Natural killer cell (primary cell): ENCODE results near the gene RMRP. TPM values are rescaled to one million over a fixed set of nuclear protein-coding genes. Genes with fewer than 3 reads are reported as not detected.
"Not testable (repeated sequence)": the region's sequence is repeated elsewhere in the genome, so short reads cannot be mapped to it uniquely, and the experiment has no call there.

Experiments
- ATAC-seq, 3 donors: fragments of 150-1000 bp in 2 of 3; fragments of 200-7000 bp in 1 of 3; cut with Tn5 transposase; 1 replicate in 1 of 3; 2 replicates in 2 of 3; pipeline ENCODE4 v1.10.0; 2021; ENCODE audit warnings: mild to moderate bottlenecking in 2 of 3, moderate library complexity in 2 of 3
- DNase-seq, 2 donors: peaks; one replicate each; pipeline versions ENCODE4 v3.0.0 to v3.0.0-alpha.2; 2013 to 2021; ENCODE audit warnings: mixed read lengths in 1 of 2
- H3K27ac ChIP-seq: one replicate; pipeline ENCODE4 v1.5.1; 2013; ENCODE audit warnings: mild to moderate bottlenecking, low read length
- H3K27me3 ChIP-seq: one replicate; pipeline ENCODE4 v1.6.1; 2013; ENCODE audit warnings: low read length; ENCODE audit not compliant: control insufficient read depth, insufficient read depth
- H3K36me3 ChIP-seq: one replicate; pipeline ENCODE4 v1.6.1; 2013; ENCODE audit warnings: low read length; ENCODE audit not compliant: control insufficient read depth, insufficient read depth
- H3K4me1 ChIP-seq: one replicate; pipeline ENCODE4 v1.6.1; 2013; ENCODE audit warnings: low read length; ENCODE audit not compliant: control insufficient read depth, insufficient read depth
- H3K4me3 ChIP-seq: one replicate; pipeline ENCODE4 v1.5.1; 2013; ENCODE audit warnings: low read length
- H3K9me3 ChIP-seq: one replicate; pipeline ENCODE4 v1.6.1; 2013; ENCODE audit warnings: low read length; ENCODE audit not compliant: control insufficient read depth, insufficient read depth
- H3K27ac Mint-ChIP-seq, 2 donors: one replicate each; pipeline ENCODE4 v1.8.0; 2022; ENCODE audit warnings: mild to moderate bottlenecking in 2 of 2, mixed read lengths in 2 of 2, moderate library complexity in 1 of 2
- H3K27me3 Mint-ChIP-seq, 2 donors: one replicate each; pipeline ENCODE4 v1.8.0; 2022; ENCODE audit warnings: low read depth in 2 of 2, mixed read lengths in 2 of 2
- H3K36me3 Mint-ChIP-seq: one replicate; pipeline ENCODE4 v1.8.0; 2022; ENCODE audit warnings: mixed read lengths
- H3K4me1 Mint-ChIP-seq, 2 donors: one replicate each; pipeline ENCODE4 v1.8.0; 2022; ENCODE audit warnings: mixed read lengths in 2 of 2
- H3K4me3 Mint-ChIP-seq: one replicate; pipeline ENCODE4 v1.8.0; 2022; ENCODE audit warnings: mild to moderate bottlenecking, moderate library complexity, mixed read lengths
- H3K9me3 Mint-ChIP-seq, 2 donors: one replicate each; pipeline ENCODE4 v1.8.0; 2022; ENCODE audit warnings: mixed read lengths in 2 of 2
- CTCF ChIP-seq: fragments of 200-600 bp; IDR thresholded peaks from one replicate; pipeline ENCODE4 v1.8.0; 2022; ENCODE audit warnings: antibody characterized with exemption
- WGBS: methylation state at CpG from one replicate; pipeline ENCODE4 v1.1.7; 2013; ENCODE audit warnings: missing lambda C conversion rate; ENCODE audit not compliant: insufficient coverage; 5-methylcytosine and 5-hydroxymethylcytosine counted together
- intact Hi-C: fragments of 100-400 bp; cut with micrococcal nuclease; formaldehyde crosslinking; loops from one replicate; pipeline ENCODE4 v1.14.2; 2022
- total RNA-seq, 4 donors: library from RNA; stranded (reverse); fragments of 120-200 nt in 1 of 4; gene quantifications; one replicate each; pipeline versions ENCODE4 v1.2.3 to v1.2.4, GENCODE V29; 2013 to 2022

Gene RMRP
- total RNA-seq, 3 donors from 2014 or later (not counting 1 experiment from before 2014, with no cell fraction given), result 5,042 to 6,602 (median 5,874) TPM

GRCh38 chr9:35616681-35617459, 40.9 kb downstream of the RMRP start:
- TF ChIP-seq CTCF, result no peak
- Mint-ChIP-seq H3K27me3 (no peaks in the 10 kb centered on the region), H3K36me3 (peaks cover 8% of the 10 kb centered on the region), H3K4me1 (peaks cover 59 to 65% of the 10 kb centered on the region in 2 donors), H3K4me3 (peak overlapping the region; percentile 96), H3K27ac (peak overlapping the region; percentile 98 to 99), H3K9me3 (no peaks in the 10 kb centered on the region)
- H3K9me3 ChIP-seq, result no peaks in the 10 kb centered on the region
- peak overlapping the region; percentile 97 for H3K27ac ChIP-seq
- H3K36me3 ChIP-seq, result no peaks in the 10 kb centered on the region
- H3K27me3 ChIP-seq, result no peaks in the 10 kb centered on the region
- WGBS, result 7% methylated on average over 51 of the region's 51 CpGs
- intact Hi-C loops, result loop anchor here (2.0 to 5.0 kb wide), 2 partner anchors 42 to 115 kb away; partner anchors contain the start of genes CCDC107, CREB3, RMRP and TLN1
- H3K4me1 ChIP-seq, result peaks cover 52% of the 10 kb centered on the region
- peak overlapping the region; percentile 55 for H3K4me3 ChIP-seq
- ATAC-seq, result peak; percentile 73 to 82 (median 80)
- peak; percentile 85 to 86 for DNase-seq

- peak overlapping the region; percentile 98 to 99 for H3K27ac Mint-ChIP-seq
- peak overlapping the region; percentile 96 for H3K4me3 Mint-ChIP-seq
- peaks cover 8% of the 10 kb centered on the region for H3K36me3 Mint-ChIP-seq
- Histone ChIP-seq H3K36me3 (no peaks in the 10 kb centered on the region), H3K4me3 (peak overlapping the region; percentile 55), H3K27ac (peak overlapping the region; percentile 97), H3K27me3 (no peaks in the 10 kb centered on the region), H3K4me1 (peaks cover 49% of the 10 kb centered on the region), H3K9me3 (no peaks in the 10 kb centered on the region)
- no peaks in the 10 kb centered on the region for H3K9me3 Mint-ChIP-seq
- 84% methylated on average over 17 of the region's 17 CpGs for WGBS
- intact Hi-C loops, result loop anchor here (2.0 to 5.0 kb wide), 2 partner anchors 43 to 116 kb away; partner anchors contain the start of genes CCDC107, CREB3, RMRP and TLN1
- DNase-seq (no peak), ATAC-seq (no peak)
- no peaks in the 10 kb centered on the region for H3K27me3 Mint-ChIP-seq
- no peak for TF ChIP-seq CTCF
- peaks cover 58 to 66% of the 10 kb centered on the region in 2 donors for H3K4me1 Mint-ChIP-seq
These were observed 41.7 kb downstream of the RMRP start for GRCh38 chr9:35615981-35616680.

- H3K9me3 Mint-ChIP-seq, result no peaks in the 10 kb centered on the region
- no peak overlapping the region for H3K27ac ChIP-seq
- H3K4me3 ChIP-seq, result no peak overlapping the region
- intact Hi-C loops, result no loop called here
- peaks cover 8% of the 10 kb centered on the region for H3K36me3 Mint-ChIP-seq
- no peaks in the 10 kb centered on the region for H3K27me3 ChIP-seq
- H3K27me3 Mint-ChIP-seq, result no peaks in the 10 kb centered on the region
- H3K4me1 Mint-ChIP-seq, result peaks cover 37 to 40% of the 10 kb centered on the region in 2 donors
- TF ChIP-seq CTCF, result no peak
- DNase-seq (no peak), ATAC-seq (no peak)
- 96% methylated on average over 2 of the region's 2 CpGs for WGBS
- H3K9me3 ChIP-seq, result no peaks in the 10 kb centered on the region
- peaks cover 27% of the 10 kb centered on the region for H3K36me3 ChIP-seq
- peaks cover 21% of the 10 kb centered on the region for H3K4me1 ChIP-seq
- no peak overlapping the region for H3K27ac Mint-ChIP-seq
- H3K4me3 Mint-ChIP-seq, result no peak overlapping the region
These were observed 45.0 kb downstream of the RMRP start for GRCh38 chr9:35612843-35613242.

- H3K27me3 ChIP-seq, H3K27ac ChIP-seq, ATAC-seq, intact Hi-C loops, H3K4me3 Mint-ChIP-seq, H3K27ac Mint-ChIP-seq, H3K9me3 ChIP-seq, H3K36me3 Mint-ChIP-seq, DNase-seq, H3K27me3 Mint-ChIP-seq, H3K9me3 Mint-ChIP-seq, H3K4me3 ChIP-seq: not testable (repeated sequence)
- Histone ChIP-seq H3K4me1 (peaks cover 18% of the 10 kb centered on the region), H3K36me3 (peaks cover 34% of the 10 kb centered on the region)
- 97% methylated on average over 4 of the region's 4 CpGs for WGBS
- H3K4me1 Mint-ChIP-seq, result peaks cover 36% of the 10 kb centered on the region in 2 donors
These were observed 45.8 kb downstream of the RMRP start for GRCh38 chr9:35612066-35612465.
